PFSK-1 (cell line): ENCODE results near the gene ADD1.

ENCODE experiments used
- REST ChIP-seq, 2 experiments: IDR thresholded peaks; 2 replicates each; pipeline versions ENCODE4 v1.6.1 to v1.8.0; 2011 to 2012; ENCODE audit warnings: low read depth in 2 of 2, low read length in 2 of 2, control low read depth in 1 of 2, inconsistent platforms in 1 of 2, mild to moderate bottlenecking in 1 of 2, moderate library complexity in 1 of 2; ENCODE audit not compliant: insufficient read depth in 1 of 2
- TAF1 ChIP-seq: IDR thresholded peaks from 2 replicates; pipeline ENCODE4 v1.6.1; 2012; ENCODE audit warnings: low read length, control low read depth, borderline replicate concordance; ENCODE audit not compliant: insufficient read depth

DNA sequence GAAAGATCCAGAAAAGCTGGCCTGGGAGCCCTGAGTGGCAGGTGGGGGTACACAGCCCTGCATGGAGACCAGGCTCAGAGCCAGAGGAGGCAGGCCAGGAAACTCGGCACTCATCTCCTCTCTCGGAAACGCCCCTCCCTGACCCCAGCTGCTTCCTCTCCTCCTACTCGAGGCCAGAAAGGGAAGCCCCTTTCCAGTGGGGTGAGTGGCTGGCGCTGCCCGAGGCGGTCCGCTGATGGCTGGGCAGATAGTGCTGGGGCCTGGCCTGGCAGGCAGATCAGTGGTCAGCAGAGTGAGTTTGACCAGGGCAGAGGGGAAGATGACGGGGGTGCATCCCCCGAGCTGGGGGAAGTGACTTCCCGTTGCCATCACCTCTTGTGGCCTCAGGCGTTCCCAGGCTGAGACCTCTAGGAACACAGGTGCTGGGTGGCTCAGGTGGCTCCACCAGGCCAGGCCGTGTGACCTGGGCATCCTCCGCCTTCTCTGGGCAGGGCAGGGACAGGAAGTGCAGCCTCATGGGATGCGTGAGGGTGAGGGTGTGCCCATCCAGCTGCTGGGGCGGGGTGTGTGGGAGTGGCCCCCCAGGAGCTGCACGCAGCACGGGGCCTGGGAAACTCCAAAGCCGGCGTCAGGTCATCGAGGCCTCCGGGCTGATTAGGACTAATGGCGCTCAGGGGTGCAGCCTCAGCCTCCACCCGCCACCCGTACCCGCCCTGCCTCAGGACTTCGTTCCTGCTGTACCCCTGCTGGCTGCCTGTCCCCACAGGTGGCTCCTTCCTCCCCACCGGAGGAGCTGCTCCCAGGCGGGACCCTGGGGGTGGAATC, 45.0 kb upstream of the ADD1 start:
- no peak for TF ChIP-seq TAF1
- no peak for TF ChIP-seq REST (IDR thresholded peaks at IDR 0.05; ENCODE audit: insufficient read depth in 1 of 2, low read depth in 2 of 2, low read length in 2 of 2)
